Skin of body (tissue), 2 donors: ENCODE measurements around the gene TULP4. TPM values are rescaled to one million over a fixed set of nuclear protein-coding genes. Genes with fewer than 3 reads are reported as not detected.
"Not testable (repeated sequence)": the region's sequence is repeated elsewhere in the genome, so short reads cannot be mapped to it uniquely, and the experiment has no call there.

Experiments
- DNase-seq: peaks from one replicate; lab custom pipeline; 2025; lab: John Stamatoyannopoulos, UW
- total RNA-seq: library from RNA; depleted of rRNA; stranded (reverse); fragments of >200 nt; gene quantifications from one replicate; pipeline ENCODE4 v1.2.3, GENCODE V29; 2014

TULP4 gene
- total RNA-seq, 1 donor from 2014 or later = 135 TPM

- no peak for DNase-seq
Observed at GRCh38 chr6:158464483-158464882, 152.2 kb downstream of the TULP4 start.

GRCh38 chr6:158465257-158465656 is 153.0 kb downstream of the TULP4 start:
- no peak for DNase-seq

- no peak for DNase-seq
Observed at GRCh38 chr6:158465747-158466146, 153.5 kb downstream of the TULP4 start.

DNA sequence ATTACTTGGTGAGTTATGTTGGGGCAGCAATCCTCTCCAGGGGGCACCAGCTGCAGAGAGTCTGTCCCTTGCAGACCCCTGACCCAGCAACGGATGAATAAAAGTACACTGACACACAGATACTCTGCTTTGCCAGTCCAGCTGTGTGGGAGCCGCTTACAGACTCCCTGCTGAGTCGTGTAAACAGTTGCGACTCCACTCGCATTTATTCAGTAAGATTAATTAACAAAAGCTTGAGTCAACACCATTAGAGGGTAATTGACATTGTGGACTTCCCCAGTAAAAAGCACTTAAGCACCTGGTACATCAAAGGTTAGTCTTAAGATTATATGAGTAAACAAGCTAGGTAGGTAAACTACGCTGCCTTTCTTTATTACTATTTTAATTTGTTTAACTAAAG is 155.7 kb downstream of the TULP4 start:
- no peak for DNase-seq

DNA sequence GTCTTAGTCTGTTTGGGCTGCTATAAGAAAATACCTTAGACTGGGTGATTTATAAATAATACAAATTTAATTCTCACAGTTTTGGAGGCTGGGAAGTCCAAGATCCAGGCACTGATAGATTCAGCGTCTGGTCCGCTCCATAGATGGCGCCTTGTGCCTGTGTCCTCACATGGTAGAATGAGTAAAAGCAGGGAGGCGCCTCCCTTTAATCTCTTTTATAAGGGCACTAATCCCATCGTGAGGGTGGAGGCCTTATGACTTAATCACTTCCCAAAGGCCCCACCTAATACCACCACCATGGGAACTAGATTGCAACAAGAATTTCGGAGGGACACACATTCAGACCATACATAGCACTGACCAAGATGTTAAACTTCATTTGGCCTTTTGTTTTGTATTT is 156.4 kb downstream of the TULP4 start:
- DNase-seq = no peak

DNA sequence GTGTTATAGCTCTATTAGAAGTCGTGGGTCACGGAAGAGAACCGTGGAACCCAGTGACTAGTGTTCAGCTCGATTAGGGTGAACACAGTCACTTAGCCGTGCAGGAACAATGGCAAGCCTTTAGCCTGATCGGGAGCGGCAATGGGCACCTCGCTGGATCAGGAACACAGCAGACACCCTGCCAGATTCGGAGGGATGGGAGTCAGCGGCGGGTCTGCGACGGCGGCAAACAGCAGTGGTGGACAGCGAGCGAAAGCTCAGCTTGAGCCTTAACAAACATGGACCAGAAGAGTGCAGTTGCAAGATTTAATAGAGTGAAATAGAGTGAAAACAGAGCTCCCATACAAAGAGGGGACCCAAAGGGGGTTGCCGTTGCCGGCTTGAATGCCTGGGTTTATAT is 157.8 kb downstream of the TULP4 start:
- DNase-seq = not testable (repeated sequence)

DNA sequence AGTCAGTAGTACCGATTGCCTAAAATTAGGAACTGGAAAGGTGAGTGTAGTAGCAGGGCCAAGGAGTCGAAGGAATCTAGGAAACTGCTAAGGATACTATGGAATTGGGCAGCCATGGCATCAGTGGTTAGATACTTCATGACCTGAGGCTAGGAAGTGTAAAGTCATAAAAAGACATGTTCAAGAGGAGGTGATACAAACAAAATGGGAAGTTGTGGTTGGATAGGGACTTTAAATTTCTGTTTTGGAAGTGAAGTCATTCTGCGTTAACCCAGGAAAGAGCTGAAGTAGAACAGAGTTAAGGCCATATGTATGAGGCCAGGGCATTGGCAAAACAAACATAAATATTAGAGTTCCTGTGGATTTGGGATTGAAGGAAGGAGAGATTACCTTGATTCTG is 159.1 kb downstream of the TULP4 start:
- no peak for DNase-seq

DNA sequence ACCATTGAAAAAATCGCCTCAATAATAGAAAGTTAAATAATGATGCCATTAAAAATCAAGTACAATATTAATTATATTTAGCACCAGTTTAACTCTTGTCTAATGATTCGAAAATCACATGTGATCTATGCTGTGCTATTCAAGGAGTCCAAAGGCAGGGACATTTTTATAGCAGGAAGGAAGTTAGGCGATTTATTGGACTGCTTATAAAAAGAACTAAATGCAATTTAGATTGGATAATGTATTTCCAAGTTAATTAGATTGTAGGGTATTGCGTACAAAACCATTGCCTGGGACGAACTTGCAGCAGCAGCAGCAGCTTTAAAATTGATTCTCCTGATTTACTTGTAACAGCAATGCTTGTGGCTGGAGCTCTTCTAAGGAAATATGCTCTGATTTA is 160.2 kb downstream of the TULP4 start:
- no peak for DNase-seq

DNA sequence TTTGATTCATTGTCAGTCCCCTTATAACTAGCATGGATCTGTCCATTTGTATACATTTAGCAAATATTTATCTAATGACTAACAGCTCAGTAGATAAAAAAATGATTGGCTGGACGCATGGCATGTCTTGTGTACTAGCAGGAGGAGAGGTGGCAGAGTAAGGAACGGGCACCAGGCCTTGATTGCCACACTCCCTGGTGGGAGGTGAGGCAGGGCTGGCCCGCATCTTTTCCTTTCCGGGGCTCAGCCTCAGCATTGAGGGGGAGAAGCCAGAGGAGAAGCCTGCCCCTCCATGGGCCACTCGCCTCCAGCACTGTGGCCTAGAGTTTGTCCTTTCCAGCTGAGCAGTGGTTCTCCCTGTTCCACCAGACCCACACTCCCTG is 162.7 kb downstream of the TULP4 start:
- DNase-seq = no peak

DNA sequence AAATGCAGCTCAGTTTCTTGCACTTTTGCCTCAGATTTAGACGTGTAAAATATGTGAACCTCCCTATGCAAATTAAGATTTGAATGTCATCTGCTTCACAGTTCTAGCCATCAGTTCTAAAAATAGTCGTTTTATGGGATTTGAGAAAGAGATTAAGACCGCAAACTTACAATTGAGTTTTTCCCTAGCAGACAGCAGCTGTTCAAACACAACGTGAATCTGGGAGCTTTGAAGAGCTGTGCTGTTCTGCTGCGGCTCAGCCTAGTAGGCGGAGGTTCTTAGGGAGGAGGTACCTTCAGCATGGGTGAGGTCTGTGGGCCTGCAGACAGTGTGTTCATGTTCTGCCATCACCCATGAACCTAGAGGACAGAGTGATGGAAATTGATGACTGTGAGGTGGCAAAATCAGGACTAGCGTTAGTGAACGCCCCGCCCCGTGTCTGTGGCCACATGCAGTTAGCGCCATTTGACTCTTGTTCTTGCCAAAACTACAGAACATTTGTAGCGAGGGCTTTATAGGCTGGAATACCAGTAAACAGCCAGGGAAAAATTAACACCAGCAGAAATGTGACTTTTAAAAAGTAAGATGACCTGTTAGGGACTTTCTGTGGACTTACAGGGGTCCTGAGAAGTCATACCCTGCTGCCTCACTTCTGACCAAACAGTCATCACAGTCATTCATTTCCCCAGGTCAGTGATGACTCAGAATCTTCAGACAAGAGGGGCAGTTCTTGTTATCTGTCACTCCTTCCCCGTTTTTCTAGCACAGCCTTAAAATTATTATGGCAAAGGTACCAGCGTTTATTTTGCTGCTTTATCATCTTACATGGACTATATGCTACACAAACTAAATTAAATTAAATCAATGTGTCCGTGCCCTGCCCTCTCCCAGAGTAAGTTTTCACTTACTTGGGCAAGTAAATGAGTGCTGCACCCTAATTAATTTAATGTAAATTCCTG is 163.4 kb downstream of the TULP4 start:
- DNase-seq = peak; percentile 43

DNA sequence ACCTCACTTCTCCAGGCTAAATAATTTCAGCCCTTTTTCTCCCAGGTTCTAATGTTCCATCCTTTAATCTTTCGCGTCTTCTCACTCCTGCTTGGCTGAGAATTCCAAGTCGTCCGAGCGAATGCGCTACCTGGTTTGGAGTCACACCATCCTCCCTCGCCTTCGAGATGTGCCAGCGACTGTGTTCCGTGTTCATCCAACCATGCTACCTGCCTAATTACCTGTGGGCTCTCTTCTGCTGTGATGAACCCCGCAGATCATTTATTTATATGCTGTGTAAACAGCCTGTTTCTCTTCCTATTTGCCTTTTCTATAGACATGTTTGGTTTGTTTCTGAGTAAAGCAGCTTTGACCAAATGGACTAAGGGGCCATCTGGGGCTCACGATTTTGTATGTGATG is 164.1 kb downstream of the TULP4 start:
- no peak for DNase-seq

DNA sequence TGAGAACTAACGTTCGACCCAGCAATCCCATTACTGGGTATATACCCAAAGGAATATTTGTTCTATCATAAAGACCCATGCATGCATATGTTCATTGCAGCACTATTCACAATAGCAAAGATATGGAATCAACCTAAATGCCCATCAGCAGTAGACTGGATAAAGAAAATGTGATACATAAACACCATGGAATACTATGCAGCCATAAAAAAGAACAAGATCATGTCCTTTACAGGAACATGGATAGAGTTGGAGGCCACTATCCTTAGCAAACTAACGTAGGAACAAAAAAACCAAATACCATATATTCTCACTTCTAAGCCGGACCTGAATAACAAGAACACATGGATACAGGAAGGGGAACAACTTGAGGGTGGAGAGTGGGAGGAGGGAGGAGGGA is 165.5 kb downstream of the TULP4 start:
- not testable (repeated sequence) for DNase-seq

DNA sequence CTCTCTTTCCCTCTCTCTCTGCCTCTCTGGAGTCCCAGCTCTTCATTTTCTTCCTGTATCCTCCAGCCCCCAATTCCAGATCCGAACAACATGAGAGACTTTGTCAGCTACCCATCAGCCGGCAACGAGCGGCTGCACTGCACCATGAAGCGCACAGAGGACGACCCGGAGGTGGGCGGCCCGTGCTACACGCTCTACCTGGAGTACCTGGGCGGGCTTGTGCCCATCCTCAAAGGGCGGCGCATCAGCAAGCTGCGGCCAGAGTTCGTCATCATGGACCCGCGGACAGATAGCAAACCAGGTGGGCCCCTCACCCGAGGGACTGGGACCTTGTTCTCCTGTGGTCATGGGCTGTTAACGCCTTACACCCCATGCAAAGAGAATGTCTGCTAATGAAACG is 168.7 kb downstream of the TULP4 start:
- DNase-seq = no peak

DNA sequence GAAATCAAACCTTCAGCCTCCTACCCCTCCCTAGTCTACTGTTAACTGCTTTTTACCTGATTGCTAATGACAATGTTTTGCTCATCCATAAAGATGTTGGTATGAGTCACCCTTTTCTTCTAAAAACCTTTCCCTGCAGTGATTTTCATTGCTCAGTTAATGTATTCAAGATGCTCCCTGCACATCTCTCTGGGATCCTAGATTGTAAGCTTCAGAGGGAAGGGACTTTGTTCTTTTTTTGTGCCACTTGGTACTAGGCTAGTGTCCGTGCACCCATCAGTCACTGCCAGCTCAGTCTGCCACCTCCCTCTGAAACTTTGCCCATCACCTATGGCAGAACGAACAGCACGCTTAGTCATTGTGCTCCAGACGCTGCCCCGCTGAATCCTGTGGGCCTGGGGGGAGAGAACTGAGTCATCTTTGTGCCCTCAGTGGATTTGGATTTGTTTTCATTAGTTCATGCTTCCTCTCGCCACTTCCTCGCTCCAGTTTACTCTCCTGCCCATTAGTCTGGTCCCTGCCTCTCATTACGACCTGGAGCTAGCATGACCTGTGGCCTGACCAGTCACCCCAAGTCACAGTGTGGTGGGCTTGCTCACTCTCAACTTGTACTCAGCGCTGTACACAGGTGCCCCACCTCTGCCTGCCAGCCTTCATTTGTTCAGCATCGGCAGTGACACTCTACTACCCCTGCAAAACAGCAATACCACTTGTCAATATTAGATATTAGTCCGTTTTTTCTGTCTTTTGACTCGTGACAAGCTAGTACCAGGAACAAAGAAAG is 169.6 kb downstream of the TULP4 start:
- no peak for DNase-seq

GRCh38 chr6:158485431-158485830 is 173.2 kb downstream of the TULP4 start:
- DNase-seq = no peak

GRCh38 chr6:158487495-158487894 is 175.2 kb downstream of the TULP4 start:
- DNase-seq = no peak

DNA sequence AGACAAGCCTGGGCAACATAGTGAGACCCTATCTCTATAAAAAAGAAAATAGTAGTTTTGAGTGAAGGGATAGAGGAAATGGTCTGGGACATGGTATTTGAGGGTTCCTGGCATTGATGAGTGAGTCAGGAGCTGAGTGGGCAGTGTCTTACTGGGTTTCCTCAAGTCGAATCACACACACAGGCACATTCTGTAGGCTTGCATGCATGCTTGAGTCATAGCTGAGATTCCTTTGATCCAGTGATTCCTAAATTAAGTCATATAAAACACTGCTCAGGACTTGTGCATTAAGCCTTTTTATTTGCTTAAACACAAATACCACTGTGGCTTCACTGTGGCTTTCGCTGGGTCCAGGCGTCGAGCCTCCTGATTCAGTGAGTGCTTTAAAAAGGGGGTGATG is 175.8 kb downstream of the TULP4 start:
- DNase-seq = no peak

DNA sequence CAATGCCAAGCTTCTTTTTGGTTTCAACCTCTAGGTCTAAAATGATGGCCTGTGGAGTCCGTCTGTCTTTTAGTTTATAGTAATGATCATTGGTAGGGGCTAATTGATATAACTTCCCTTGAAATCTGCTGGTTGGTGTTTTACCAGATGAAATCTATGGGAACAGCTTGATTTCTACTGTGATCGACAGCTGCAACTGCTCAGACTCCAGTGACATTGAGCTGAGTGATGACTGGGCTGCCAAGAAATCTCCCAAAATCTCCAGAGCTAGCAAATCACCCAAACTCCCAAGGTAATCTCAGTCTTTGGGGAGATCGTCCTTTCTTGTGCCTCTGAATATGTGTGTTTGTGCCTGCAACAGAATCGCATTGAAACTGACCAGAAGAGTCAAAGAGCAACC is 177.2 kb downstream of the TULP4 start:
- no peak for DNase-seq

DNA sequence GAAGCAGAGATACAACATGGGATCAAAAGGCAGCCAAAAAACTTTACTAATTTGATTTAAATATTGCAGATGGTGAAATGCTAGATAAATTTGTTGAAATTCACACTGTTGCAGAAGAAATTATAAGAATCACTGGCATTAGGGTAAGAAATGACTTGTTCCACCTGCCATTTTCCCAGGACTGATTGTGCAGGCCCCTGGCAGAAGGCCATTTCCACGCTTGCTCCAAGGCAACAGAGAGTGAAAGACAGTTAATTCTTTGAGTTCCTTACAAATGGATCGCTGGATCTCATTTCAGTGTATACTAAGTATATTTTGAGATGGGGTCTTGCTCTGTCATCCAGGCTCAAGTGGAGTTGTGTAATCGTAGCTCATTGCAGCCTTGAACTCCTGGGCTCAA is 180.6 kb downstream of the TULP4 start:
- DNase-seq = no peak

- DNase-seq = no peak
Observed at GRCh38 chr6:158496700-158497099, 184.4 kb downstream of the TULP4 start.

- DNase-seq = no peak
Observed at GRCh38 chr6:158497620-158498019, 185.4 kb downstream of the TULP4 start.

DNA sequence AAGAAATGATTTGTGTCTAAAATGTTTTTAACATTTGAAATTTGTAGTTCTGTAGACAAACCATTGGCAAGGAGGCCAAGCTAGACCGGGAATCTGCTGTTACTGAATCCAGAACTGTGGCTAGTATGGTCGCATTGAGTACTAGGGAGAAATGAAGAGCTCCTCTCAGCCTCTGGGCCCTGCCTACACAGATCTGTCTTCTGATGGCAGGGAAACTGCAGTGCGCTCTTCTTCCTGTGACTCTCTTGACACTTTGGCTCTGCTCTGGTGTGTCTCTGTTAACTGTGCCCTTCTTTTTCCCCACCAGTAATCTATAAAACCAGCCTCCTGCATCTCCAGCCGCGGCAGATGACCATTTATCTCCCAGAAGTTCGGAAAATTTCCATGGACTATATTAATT is 186.1 kb downstream of the TULP4 start:
- no peak for DNase-seq

DNA sequence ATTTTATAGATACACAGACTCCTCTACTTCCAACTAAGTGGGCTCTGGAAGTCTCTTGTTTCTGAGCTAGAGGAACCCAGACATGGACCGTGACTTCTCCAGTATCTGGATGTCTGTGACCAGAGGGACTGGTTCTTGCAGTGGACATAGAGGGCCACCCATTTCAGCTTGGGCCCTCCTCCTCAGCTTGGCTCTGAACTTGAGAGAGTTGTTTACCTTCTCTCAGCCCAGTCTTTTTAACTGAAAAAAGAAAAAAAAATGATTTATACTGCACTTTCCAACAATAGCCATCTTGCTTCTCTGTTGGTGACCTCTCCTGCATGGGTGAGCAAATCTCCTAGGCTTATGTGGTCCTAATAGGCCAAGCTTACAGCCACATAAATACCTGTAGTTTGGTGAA is 187.3 kb downstream of the TULP4 start:
- no peak for DNase-seq
